Nephron progenitor cell (in vitro differentiated cells): ENCODE data around the gene HSPB8.

Experiments
- DNase-seq: peaks from one replicate; pipeline ENCODE4 v3.0.0; 2021
- H3K27ac Mint-ChIP-seq: 2 replicates; pipeline ENCODE4 v1.8.0; 2021; ENCODE audit warnings: mild to moderate bottlenecking, moderate library complexity, mixed read lengths
- H3K27me3 Mint-ChIP-seq: 2 replicates; pipeline ENCODE4 v1.8.0; 2021; ENCODE audit warnings: mild to moderate bottlenecking, low read depth, mixed read lengths; ENCODE audit not compliant: poor library complexity
- H3K36me3 Mint-ChIP-seq: 2 replicates; pipeline ENCODE4 v1.8.0; 2021; ENCODE audit warnings: low read depth, mixed read lengths
- H3K4me1 Mint-ChIP-seq: 2 replicates; pipeline ENCODE4 v1.8.0; 2021; ENCODE audit warnings: mixed read lengths
- H3K4me3 Mint-ChIP-seq: 2 replicates; pipeline ENCODE4 v1.8.0; 2021; ENCODE audit warnings: mild to moderate bottlenecking, moderate library complexity, mixed read lengths
- H3K9me3 Mint-ChIP-seq: 2 replicates; pipeline ENCODE4 v1.8.0; 2021; ENCODE audit warnings: mild to moderate bottlenecking, moderate library complexity, mixed read lengths
- CTCF ChIP-seq: fragments of 200-600 bp; sonication (generic); IDR thresholded peaks from 2 replicates; pipeline ENCODE4 v1.5.0; 2021; ENCODE audit warnings: antibody characterized with exemption

HSPB8 gene

GRCh38 chr12:119183942-119184695 is 5.4 kb downstream of the HSPB8 start:
- Mint-ChIP-seq H3K27ac (no peak overlapping the region), H3K4me3 (no peak overlapping the region), H3K27me3 (no peaks in the 10 kb centered on the region), H3K4me1 (peaks cover 39% of the 10 kb centered on the region), H3K36me3 (peaks cover 3% of the 10 kb centered on the region), H3K9me3 (peaks cover 3% of the 10 kb centered on the region)
- no peak for DNase-seq
- no peak for TF ChIP-seq CTCF

DNA sequence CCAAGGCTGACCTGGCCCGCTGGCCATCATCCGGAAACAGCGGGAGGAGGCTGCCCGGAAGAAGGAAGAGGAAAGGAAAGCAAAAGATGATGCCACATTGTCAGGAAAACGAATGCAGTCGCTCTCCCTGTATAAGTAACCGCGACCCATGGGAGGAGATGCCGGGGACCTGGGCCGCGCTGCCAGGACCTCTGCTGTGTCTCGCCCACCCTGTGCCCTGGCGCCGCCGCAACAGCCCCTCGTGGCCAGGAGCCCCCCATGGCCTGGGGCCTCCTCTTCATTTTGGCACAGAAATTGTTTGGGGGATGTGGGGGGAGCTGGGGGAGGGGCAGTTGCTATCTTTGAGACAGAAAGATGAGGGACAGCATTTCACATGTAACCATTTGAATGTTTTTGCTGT is 16.5 kb downstream of the HSPB8 start:
- Mint-ChIP-seq H3K27ac (no peak overlapping the region), H3K4me1 (no peaks in the 10 kb centered on the region), H3K4me3 (no peak overlapping the region), H3K9me3 (no peaks in the 10 kb centered on the region), H3K27me3 (peaks cover 7% of the 10 kb centered on the region), H3K36me3 (no peaks in the 10 kb centered on the region)
- TF ChIP-seq CTCF = no peak
- no peak for DNase-seq

DNA sequence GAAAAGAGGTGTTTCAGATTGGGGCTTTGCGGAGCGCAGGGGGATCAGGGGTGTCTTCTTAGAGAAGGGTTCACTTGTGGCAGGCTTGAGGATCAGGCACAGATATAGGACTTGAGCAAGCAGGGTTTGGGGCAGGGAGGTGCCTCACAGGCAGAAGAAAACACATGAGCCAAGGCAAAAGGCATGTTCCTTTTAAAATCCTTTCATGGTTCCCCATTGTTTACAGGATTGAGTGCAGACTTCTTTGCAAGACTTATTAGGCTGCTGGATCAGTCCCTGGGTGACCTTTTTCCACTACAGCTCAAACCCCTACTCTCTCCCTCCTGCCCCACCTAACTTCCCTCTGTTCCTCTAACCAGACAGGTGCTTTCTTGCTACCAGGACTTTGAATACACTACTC is 19.7 kb downstream of the HSPB8 start:
- Mint-ChIP-seq H3K27me3 (peaks cover 7% of the 10 kb centered on the region), H3K4me3 (no peak overlapping the region), H3K9me3 (no peaks in the 10 kb centered on the region), H3K4me1 (no peaks in the 10 kb centered on the region), H3K36me3 (no peaks in the 10 kb centered on the region), H3K27ac (no peak overlapping the region)
- no peak for TF ChIP-seq CTCF
- DNase-seq = no peak

GRCh38 chr12:119200601-119201000 is 21.9 kb downstream of the HSPB8 start:
- Mint-ChIP-seq H3K4me3 (no peak overlapping the region), H3K4me1 (no peaks in the 10 kb centered on the region), H3K27ac (no peak overlapping the region), H3K27me3 (peaks cover 7% of the 10 kb centered on the region), H3K9me3 (no peaks in the 10 kb centered on the region), H3K36me3 (no peaks in the 10 kb centered on the region)
- no peak for DNase-seq
- TF ChIP-seq CTCF = no peak

DNA sequence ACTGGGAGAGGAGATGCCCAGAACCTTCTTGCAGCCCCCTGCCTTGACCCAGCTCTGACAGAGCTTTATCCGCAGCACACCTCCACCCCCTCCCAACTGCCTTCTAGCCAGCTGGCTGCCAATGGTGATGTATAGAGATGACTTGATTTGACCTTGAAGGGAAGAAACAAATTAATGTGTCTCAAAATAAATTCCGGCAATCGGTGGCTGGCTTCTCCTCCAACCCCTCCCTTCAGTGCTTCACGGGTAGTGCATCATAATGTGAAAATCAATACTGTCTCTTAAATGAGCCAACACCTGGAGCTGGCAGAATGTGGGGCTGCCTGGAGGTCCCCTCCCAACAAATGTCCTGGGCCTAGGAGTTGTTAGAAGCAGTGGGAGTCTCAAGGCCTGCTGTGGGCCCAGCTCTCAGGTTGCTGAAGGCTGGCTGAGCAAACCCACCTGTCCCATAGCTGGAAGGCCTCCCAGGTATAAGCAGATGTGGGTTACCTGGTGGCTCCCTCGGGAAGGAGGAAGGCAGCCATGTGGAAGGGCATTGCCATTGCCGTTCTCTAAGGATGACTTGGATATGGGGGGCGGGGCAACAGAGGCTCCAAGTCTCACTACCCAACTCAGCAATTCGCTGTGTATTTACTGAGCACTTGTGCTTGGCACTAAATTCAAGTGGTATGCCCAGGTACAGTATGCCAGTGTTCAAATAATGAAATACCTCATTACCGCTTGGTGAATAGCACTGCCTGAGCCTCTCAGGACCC is 23.2 kb downstream of the HSPB8 start:
- Mint-ChIP-seq H3K4me1 (no peaks in the 10 kb centered on the region), H3K27ac (no peak overlapping the region), H3K9me3 (no peaks in the 10 kb centered on the region), H3K36me3 (no peaks in the 10 kb centered on the region), H3K27me3 (peaks cover 7% of the 10 kb centered on the region), H3K4me3 (no peak overlapping the region)
- no peak for DNase-seq
- TF ChIP-seq CTCF = no peak
